LHCN-M2 (cell line): ENCODE results near the gene ZMAT2. TPM values are rescaled to one million over a fixed set of nuclear protein-coding genes. Genes with fewer than 3 reads are reported as not detected.
"Not testable (repeated sequence)": the region's sequence is repeated elsewhere in the genome, so short reads cannot be mapped to it uniquely, and the experiment has no call there.

ENCODE experiments used
- DNase-seq: peaks from one replicate; pipeline ENCODE4 v3.0.0-alpha.2; 2012; ENCODE audit warnings: low read depth
- polyA plus RNA-seq: library from polyadenylated mRNA; unstranded; fragments of >200 nt; gene quantifications from one replicate; pipeline ENCODE4 v1.2.1, GENCODE V29; 2012; ENCODE audit warnings: missing spikeins
- total RNA-seq: library from RNA; depleted of rRNA; stranded (reverse); fragments of >200 nt; gene quantifications from 2 replicates; pipeline ENCODE4 v1.2.3, GENCODE V29; 2014; rRNA removed

The ZMAT2 gene, protein sequence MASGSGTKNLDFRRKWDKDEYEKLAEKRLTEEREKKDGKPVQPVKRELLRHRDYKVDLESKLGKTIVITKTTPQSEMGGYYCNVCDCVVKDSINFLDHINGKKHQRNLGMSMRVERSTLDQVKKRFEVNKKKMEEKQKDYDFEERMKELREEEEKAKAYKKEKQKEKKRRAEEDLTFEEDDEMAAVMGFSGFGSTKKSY
- total RNA-seq: 45.2 and 45.7 TPM in 2 replicates
- 103 TPM for polyA plus RNA-seq

DNA sequence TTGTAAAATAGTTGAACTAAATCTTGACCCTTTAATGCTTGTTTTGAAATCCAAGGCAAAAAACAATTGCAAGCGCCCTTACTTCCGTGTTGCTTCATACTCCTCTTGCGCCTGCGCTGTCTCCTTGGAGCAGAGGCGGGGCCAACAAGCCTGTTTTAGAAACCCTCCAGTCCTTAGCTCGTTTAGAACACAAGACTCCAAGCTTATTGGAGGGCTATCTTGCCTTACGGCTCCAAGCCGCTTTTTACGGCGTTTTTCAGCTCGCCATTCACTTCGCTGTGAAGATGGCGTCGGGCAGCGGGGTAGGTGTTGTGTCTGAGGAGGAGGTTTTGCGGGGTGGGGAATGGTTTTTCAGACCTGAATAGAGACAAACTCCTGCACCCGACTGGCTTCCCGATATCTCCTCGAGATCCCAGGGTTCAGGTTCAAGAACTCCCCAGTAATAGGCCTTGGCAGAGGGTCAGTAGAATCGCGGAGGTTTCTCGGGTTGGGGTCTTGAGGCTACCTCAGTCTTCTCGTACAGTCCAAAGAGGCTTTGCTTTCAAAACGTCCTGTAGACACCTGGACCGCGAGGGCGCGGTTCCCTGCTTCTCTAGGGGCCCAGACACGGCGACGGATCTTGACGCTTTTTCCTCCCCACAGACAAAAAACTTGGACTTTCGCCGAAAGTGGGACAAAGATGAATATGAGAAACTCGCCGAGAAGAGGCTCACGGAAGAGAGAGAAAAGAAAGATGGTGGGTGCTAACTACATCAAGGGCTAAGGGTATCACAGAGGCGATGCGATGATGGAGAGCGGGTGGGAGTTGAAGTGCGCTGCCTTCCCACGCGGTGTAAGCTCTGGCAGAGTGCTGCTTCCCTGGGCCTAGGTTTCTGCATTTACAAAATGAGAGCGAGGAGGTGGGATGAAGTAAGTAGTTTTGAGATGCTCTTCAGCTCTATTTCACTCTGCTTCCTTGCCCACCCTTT, at the start of gene ZMAT2:
Gene ZMAT2, plus strand, starts transcription at position 271 of the 968 bp plus-strand sequence. Its CDS starts 14 bp downstream, at position 285.
- peak; percentile 96 for DNase-seq

DNA sequence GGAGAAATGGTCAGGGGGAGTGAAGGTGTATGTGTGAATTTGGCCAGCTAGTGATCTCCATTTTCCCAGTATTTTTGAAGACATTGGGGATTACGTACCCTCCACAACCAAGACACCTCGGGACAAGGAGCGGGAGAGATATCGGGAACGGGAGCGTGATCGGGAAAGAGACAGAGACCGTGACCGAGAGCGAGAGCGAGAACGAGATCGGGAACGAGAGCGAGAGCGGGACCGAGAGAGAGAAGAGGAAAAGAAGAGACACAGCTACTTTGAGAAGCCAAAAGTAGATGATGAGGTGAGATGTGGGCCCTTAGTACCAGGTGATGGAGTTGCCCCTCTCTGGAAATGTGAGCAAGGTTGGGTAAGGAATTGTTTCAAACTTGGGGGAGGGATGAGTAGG, 41.4 kb upstream of the ZMAT2 start:
- no peak for DNase-seq

DNA sequence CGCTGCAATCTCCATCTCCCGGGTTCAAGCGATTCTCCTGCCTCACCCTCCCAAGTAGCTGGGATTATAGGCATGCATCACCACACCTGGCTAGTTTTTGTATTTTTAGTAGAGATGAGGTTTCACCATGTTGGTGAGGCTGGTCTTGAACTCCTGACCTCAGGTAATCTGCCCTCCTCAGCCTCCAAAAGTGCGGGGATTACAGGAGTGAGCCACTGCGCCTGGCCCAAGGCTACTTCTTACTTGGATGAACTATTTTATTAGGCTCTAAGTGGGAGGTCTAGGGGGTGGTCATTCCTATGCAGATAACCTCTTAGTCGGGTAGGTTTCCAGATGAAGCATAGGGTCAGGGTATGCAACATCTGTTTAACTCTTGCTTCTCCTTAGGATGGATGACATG, 39.9 kb upstream of the ZMAT2 start:
- DNase-seq: not testable (repeated sequence)

DNA sequence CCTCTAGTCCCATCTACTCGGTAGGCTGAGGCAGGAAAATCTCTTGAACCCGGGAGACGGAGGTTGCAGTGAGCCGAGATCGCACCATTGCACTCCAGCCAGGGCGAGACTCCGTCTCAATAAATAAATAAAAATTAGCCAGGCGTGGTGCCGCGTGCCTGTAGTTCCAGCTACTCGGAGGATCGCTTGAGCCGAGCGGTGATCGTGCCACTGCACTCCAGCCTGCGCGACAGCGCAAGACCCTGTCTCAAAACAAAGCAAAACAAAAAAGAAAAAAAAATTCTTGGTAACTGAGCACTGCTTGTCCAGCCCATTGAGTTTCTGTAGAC, 36.3 kb upstream of the ZMAT2 start:
- DNase-seq: no peak

DNA sequence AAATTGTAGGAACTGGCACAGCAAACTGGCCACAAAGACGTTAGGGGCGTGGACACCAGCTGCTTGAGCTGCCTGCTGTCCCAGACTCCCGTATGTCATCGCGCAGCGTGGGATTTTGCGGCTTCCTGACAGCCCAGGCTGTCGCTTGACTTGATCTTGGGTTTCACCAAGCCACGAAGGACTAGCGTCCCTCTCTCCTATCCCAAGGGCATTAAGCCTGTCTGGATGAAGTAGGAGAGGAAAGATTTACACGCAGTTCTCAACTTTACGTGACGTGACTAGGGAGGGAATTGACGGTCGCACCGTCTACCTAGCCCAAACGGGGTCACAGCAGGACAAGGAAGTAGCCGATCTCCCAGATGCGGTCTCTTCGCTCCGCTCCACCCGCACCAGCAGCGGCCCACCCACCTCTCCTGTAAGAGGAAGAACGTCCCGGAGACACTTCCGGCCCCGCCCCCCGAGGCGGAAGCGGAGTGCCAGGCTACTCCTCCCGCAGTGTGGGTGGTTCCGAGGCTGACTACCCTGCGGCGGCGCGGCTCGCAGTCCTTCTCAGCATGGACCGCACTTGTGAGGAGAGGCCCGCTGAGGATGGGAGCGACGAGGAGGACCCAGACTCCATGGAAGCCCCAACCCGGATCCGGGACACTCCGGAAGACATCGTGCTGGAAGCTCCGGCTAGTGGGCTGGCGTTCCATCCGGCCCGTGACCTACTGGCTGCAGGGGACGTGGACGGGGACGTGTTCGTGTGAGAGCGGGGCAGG, 35.7 kb upstream of the ZMAT2 start, which contains the start of gene WDR55:
Gene WDR55, plus strand, starts transcription at position 546 of the 761 bp plus-strand sequence. Its CDS starts 9 bp downstream, at position 555.
- peak; percentile 91 for DNase-seq

DNA sequence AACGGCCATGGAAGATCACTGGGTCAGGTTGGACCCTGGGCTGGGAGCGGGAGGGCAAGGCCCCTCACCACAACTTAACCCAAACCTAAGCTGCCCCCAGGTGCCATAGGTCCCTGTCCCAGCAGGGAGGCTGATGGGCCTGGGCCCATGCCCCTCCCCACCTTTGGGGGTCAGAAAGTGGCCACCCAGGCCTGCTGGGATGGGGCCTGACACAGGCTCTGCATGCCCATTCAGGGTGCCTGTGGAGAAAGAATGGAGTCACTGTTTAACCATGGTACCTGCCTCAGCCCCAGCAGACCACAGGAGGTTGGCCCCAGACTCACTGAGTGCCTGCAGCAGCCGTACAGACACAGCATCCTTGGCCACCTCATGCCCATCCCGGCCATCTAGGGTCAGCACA, 29.2 kb upstream of the ZMAT2 start:
- not testable (repeated sequence) for DNase-seq

DNA sequence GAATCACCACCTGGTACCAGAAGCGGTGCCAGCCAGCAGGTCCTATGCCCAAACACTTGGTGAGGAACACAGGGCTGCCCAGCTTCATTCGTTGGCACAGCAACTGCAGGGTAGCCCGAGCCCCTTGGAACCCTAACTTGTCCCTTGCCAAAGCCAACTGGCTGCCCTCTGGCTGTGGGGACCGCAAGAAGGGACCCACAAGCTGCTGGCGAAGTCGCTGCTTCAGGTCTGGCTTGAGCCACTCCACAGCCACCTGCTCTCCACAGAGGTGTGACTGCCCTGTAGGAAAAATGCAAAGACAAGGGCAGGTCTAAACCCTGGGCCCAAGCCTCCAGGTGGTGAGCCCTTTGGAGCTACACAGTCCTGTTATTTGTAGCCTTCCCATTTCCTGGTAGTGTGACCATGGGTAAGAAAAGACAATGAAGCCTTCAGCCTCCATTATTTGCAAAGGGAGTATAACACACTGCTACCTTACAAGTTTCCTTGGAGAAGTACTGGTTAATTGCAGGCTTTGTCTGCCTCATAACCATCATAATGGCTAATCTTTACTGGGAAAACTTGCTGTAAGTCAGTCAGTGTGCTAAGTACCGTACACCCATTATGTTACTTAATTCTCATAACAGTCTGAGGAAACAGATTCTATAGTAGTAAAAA, 28.6 kb upstream of the ZMAT2 start:
- DNase-seq: no peak

DNA sequence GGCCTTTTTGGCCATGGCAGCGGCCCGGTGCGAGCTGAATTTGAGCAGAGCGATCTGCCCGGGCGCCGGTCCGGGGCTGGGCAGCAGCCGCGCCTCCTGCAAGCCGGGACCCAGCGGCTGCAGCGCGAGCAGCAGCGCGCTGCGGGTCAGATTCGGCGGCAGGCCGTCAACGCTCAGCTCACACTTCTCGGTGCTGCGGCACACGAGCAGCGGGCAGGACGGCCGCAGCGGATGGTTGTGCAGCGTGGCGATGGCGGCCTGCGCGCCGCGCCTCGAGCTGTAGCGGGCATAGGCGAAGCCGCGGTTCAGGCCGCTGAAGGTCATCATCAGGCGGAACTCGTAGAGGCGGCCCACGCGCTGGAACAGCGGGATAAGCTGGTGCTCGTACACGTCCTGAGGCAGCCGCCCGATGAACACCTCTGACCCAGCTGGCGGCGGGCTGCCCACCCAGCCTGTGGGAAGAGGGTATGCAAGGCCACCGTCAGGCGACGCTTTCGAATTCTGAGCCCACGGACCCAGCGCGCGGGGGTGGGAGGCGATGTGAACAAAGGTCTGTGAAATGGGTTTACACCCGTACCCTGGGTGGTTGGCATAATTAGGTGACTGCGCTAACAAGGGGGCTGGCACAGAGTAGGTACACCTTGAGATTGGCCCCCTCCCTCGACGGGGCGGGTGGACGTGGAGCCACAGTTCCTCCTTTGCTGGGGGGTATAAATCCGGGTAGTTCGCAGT, 27.6 kb upstream of the ZMAT2 start:
- no peak for DNase-seq

DNA sequence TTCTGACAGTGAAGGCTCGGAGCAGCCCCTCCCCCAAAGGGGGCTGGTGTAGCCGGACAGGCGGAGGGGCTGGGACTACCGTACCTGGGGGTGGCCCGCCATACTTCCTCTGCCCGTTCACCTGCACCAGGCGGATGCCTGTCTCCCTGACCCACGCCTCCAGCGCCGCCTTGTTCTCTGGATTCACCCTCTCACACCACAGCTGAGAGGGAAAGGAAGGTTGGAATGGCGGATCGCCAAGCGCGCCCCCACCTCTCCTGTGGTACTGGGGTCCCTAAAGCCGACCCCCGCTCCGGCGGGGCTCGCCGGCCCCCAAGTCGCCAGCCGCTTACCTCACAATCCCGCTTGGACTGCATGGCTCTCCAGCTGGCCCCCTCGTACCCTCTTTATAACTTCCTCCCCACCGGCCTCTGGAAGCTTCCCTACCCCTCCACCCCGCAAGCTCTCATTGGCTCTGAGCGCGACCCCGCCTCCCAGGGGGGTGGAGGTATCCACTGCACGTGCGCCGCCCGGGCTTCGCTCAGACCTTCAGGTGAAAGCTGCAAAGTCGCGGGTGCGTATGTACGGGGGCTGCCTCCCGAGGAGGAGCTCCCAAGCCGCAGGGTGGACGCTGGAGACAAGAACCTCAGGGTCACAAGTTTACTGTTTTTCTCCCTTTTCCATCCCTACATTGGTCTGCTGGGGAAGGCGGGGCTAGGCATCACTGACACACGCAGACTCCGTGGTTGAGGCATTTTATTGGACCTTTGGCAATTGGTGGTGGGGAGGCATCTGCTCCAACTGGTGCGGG, 26.9 kb upstream of the ZMAT2 start, which contains the start of gene DND1:
Gene DND1, minus strand, starts transcription at position 390 of the 790 bp plus-strand sequence. Its CDS starts 34 bp downstream, at position 356.
- no peak for DNase-seq

DNA sequence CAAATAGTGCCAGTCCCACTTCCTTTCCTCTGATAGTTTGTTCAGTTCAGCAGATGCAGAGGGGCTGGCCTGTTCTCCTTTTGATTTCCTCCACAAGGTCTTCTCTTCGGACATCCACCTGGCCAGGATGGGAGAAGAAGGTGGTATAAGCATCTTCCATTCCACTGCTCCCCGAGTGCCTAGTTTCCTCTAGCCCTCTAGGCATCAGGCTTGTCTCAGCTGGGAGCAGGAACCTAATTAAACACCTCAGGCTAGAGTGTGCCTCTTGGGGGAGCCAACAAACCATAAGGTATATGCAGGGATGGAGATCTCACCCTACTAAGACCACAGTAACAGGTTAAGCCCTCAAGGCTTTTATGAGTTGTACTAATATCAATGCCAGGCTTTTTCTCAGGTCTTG, 26.0 kb upstream of the ZMAT2 start:
- DNase-seq: no peak

DNA sequence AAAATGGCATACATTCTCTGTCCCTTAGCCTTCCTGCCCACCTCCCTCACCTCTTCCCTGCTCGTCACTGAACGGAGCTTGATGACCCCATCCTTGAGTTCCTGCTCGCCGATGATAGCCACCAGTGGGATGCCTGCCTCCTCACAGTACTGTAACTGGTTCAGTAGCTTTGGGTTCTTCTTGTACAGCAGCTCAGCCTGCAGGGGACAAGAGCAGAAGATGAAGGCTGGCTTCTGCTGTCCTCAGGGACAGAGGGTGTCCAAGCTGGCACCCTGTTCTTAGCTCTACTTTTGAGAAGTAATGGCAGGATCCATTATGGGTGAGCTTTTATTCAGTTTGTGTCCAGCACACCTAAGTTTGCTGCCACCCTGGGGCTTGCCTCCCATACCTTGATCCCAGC, 25.6 kb upstream of the ZMAT2 start:
- DNase-seq: no peak

DNA sequence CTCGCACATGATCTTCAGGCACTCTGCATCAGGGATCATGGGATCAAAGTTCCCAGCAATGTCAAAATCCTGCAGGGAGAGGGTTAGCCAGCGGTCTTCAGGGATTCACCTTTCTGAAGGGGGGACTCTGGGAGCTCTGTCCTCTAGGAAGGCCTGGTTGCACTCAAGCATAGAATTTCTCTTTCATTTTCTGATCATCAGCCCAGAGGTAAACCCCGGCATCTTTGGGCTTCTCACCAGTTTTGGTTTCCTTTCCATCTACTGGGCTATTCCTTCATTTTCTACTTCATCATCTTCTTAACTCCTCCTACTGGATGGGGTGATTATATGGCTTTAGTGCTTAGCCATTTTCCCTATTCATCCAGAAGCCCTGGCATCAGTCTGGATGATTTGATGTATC, 22.3 kb upstream of the ZMAT2 start:
- DNase-seq: no peak

DNA sequence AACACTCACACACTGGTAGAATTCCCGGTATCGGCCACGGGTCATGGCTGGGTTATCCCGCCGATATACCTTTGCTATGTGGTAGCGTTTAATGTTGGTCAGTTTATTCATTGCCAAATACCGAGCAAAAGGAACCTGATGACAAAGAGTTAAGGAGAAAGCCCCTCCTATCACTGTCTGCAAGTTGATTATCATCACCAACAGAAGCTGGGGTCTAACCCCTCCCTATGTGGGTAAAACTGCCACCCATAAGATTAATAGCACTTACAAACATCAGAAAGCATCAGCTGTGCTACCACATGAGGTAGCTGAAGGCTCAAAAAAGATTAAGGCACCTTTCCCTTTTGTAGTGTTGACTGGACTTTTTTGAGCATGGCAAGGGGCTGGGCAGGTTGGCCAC, 21.3 kb upstream of the ZMAT2 start:
- DNase-seq: no peak

DNA sequence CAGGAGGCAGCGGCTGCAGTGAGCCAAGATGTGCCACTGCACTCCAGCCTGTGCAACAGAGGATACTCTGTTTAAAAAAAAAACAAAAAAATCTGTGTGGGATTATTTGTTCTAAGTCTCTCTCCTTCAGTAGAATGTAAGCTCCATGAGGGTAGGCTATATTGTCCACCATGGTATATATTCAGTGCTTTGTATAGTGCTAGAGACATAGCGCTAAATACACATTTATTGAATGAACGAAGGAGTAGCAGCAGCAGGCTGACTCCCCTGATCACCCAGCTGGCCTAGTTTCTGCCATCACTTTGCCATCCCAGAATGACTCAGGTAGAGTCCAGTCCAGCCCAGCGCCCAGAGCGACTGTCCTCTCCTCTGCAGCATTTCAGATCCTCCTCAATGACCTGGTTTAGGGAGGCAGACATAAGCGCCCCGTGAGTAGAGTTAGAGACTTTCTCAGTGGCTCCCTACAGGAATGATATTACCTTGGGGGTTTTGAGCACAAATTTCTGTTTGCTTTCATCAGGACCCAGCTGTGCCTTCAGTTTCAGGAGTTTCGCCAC, 9.8 kb upstream of the ZMAT2 start:
- peak; percentile 13 for DNase-seq

DNA sequence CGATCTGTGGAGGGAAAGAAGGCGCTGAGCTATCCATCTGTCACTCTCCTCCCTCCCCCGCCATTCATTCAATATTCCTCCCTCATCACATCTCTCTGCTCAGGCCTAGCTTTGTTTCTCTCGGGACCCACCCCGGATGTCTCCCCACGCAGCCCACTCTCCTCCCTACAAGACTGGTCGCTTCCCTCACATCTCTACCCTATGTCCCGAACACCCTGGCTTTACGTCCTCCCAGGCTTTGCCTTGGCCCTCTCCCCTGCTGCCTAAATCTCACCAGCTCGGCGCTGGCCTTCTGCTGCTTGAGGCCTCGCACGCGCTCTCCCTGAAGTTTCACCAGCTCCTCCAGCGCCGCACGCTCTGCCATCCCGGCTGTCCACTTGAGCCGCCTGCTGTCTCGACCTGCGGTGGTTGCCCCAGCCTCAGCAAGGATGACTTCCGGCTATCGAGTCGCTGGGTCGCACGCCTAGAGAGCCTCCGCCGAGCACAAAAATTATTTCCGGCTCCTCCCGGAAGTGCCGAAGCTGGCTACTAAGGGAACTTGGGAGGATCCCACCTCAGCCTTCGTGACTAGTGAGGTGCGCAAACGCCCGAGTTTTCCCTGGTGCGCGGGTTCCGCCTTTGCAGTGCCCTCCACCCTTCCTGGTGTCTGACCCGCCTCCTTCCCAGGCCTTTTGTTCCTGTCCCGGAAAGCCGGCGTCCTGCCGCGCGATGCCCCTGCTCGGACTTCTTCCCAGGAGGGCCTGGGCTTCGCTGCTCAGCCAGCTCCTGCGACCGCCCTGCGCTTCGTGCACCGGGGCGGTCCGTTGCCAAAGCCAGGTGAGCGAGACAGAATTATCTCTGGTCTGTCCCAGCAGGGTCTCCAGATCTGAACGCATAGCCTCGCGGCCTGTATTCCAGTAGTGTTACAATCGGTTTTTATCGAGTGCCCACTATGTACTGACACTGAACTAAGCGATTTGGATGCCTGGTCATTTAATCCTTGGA, 9.0 kb upstream of the ZMAT2 start, which contains the start of the genes HARS1 and HARS2:
Gene HARS1, minus strand, starts transcription at position 430 of the 984 bp plus-strand sequence. Its CDS starts 66 bp downstream, at position 364.
Gene HARS2, plus strand, starts transcription at position 515 of the 984 bp plus-strand sequence. Its CDS starts 194 bp downstream, at position 709.
- DNase-seq: peak; percentile 96

DNA sequence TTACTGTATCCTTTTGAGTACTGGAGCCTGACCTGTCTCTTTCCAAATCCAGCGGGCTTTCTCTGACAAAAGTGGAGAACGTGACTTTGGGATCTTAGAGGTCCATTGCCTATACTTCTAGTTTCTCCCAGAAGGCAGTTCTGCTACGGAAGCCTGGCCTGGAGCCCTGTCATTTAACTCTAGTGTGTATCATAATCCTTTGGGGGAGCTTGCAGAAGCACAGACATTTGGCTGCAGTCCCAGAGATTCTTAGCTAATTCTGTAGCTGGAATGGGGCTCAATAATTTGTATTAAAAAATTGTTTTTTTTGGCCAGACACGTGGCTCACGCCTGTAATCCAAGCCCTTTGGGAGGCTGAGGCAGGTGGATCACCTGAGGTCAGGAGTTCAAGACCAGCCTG, 6.0 kb upstream of the ZMAT2 start:
- DNase-seq: no peak

DNA sequence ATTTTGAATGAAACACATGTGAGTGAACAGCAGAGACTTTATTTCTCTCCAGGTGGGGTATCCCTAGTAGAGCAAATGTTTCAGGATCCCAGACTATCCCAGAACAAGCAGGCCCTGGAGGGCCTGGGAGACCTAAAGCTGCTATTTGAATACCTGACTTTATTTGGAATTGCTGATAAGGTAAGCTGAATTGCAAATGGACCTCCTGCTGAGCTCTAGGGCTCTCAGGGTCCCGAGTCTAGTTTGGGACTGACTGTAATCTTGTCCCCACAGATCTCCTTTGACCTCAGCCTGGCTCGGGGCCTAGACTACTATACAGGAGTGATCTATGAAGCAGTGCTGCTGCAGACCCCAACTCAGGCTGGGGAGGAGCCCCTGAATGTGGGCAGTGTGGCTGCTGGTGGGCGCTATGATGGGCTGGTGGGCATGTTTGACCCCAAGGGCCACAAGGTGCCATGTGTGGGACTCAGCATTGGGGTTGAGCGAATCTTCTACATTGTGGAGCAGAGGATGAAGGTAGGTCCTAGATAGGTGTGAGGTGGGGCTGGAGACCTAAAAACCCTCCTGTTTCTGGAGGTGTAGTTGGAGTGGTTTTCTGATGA, 3.3 kb upstream of the ZMAT2 start:
- DNase-seq: no peak

DNA sequence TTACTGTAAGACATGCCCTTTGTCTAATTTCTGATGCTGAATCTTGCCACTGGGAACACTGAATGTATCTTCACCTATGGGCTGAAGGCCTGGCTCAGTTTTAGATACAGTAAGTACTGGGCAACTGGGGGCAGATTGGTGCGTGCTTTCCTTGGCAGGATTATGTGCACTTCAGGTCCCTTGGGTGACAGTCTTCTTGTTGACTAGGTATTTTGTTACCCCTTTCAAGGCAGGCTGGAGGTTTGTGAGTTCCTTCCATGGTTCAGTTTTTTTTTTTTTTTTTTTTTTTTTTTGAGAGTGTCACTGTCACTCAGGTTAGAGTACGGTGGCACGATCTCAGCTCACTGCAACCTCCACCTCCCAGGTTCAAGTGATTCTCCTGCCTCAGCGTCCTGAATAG, 7.6 kb downstream of the ZMAT2 start:
- no peak for DNase-seq
